ENCODE measurements around the gene UBASH3A. TPM values are rescaled to one million over a fixed set of nuclear protein-coding genes. Genes with fewer than 3 reads are reported as not detected.

Gene UBASH3A
- polyA plus RNA-seq, 2 of the 4 experiments (the other 2 are of a cell fraction): not detected

- ATAC-seq: no peak
- H3K4me1 ChIP-seq: no peaks in the 10 kb centered on the region
- no peak for TF ChIP-seq EHMT2 (IDR thresholded peaks at IDR 0.05; ENCODE audit: low read depth)
- TF ChIP-seq, protein P1, sequence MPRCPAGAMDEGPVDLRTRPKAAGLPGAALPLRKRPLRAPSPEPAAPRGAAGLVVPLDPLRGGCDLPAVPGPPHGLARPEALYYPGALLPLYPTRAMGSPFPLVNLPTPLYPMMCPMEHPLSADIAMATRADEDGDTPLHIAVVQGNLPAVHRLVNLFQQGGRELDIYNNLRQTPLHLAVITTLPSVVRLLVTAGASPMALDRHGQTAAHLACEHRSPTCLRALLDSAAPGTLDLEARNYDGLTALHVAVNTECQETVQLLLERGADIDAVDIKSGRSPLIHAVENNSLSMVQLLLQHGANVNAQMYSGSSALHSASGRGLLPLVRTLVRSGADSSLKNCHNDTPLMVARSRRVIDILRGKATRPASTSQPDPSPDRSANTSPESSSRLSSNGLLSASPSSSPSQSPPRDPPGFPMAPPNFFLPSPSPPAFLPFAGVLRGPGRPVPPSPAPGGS (IDR thresholded peaks at IDR 0.05): no peak
- no peak for TF ChIP-seq RARB (CRISPR knock-in tag; IDR thresholded peaks at IDR 0.05)
- TF ChIP-seq BHLHE40 (IDR thresholded peaks at IDR 0.05; ENCODE audit: low read depth, low read length): no peak
- no peak for TF ChIP-seq CEBPB (IDR thresholded peaks at IDR 0.05)
- TF ChIP-seq, protein P2, sequence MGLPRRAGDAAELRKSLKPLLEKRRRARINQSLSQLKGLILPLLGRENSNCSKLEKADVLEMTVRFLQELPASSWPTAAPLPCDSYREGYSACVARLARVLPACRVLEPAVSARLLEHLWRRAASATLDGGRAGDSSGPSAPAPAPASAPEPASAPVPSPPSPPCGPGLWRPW (IDR thresholded peaks at IDR 0.05): no peak
- TF ChIP-seq SREBF2 (IDR thresholded peaks at IDR 0.05): no peak
- TF ChIP-seq, protein P3, sequence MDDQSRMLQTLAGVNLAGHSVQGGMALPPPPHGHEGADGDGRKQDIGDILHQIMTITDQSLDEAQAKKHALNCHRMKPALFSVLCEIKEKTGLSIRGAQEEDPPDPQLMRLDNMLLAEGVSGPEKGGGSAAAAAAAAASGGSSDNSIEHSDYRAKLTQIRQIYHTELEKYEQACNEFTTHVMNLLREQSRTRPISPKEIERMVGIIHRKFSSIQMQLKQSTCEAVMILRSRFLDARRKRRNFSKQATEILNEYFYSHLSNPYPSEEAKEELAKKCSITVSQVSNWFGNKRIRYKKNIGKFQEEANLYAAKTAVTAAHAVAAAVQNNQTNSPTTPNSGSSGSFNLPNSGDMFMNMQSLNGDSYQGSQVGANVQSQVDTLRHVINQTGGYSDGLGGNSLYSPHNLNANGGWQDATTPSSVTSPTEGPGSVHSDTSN (IDR thresholded peaks at IDR 0.05): no peak
- TF ChIP-seq, protein P4, sequence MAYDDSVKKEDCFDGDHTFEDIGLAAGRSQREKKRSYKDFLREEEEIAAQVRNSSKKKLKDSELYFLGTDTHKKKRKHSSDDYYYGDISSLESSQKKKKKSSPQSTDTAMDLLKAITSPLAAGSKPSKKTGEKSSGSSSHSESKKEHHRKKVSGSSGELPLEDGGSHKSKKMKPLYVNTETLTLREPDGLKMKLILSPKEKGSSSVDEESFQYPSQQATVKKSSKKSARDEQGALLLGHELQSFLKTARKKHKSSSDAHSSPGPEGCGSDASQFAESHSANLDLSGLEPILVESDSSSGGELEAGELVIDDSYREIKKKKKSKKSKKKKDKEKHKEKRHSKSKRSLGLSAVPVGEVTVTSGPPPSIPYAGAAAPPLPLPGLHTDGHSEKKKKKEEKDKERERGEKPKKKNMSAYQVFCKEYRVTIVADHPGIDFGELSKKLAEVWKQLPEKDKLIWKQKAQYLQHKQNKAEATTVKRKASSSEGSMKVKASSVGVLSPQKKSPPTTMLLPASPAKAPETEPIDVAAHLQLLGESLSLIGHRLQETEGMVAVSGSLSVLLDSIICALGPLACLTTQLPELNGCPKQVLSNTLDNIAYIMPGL (CRISPR knock-in tag; IDR thresholded peaks at IDR 0.05; ENCODE audit: borderline replicate concordance): no peak
- TF ChIP-seq EP300 (IDR thresholded peaks at IDR 0.05): no peak
- 54% methylated on average over 7 of the region's 7 CpGs for WGBS (ENCODE audit: missing lambda C conversion rate)
- no peaks in the 10 kb centered on the region for H3K9me3 ChIP-seq
- no peak overlapping the region for H3K4me3 ChIP-seq
- no peak for FAIRE-seq
- CTCF ChIA-PET: no interaction called here
- DNase-seq (ENCODE audit: low read depth in 1 of 2, low spot score in 1 of 2): no peak
- POLR2A ChIA-PET: no interaction called here
- no peak overlapping the region for H3K27ac ChIP-seq
- H3K4me2 ChIP-seq: no peak overlapping the region
Observed at GRCh38 chr21:42426424-42426823, 22.7 kb downstream of the UBASH3A start.

GRCh38 chr21:42426876-42427480 is 23.3 kb downstream of the UBASH3A start:
- Histone ChIP-seq H3K4me2 (no peak overlapping the region), H3K4me1 (no peaks in the 10 kb centered on the region), H3K9me3 (no peaks in the 10 kb centered on the region), H3K4me3 (no peak overlapping the region), H3K27ac (no peak overlapping the region)
- no peak for FAIRE-seq
- no peak for DNase-seq (ENCODE audit: low read depth in 1 of 2, low spot score in 1 of 2)
- TF ChIP-seq TP53 (CRISPR knock-in tag; IDR thresholded peaks at IDR 0.05) (no peak), REST (IDR thresholded peaks at IDR 0.05) (no peak), MAZ (IDR thresholded peaks at IDR 0.05; ENCODE audit: borderline replicate concordance, low read depth, low read length) (no peak), NR3C1 (IDR thresholded peaks at IDR 0.05) (no peak), USF2 (IDR thresholded peaks at IDR 0.05) (no peak), EHMT2 (IDR thresholded peaks at IDR 0.05; ENCODE audit: low read depth) (no peak), CBX2 (IDR thresholded peaks at IDR 0.05; ENCODE audit: borderline replicate concordance, low read depth) (no peak), JUN (IDR thresholded peaks at IDR 0.05) (no peak), MYC (IDR thresholded peaks at IDR 0.05; ENCODE audit: borderline replicate concordance, low read length) (no peak), HOXB5 (CRISPR knock-in tag; IDR thresholded peaks at IDR 0.05) (no peak), POLR2AphosphoS2 (conservative IDR thresholded peaks at IDR 0.05; ENCODE audit: low read length) (no peak)
- ChIA-PET CTCF (no interaction called here), POLR2A (no interaction called here)
- no peak for ATAC-seq
- 43% methylated on average over 6 of the region's 10 CpGs for WGBS (ENCODE audit: missing lambda C conversion rate)

Data from A549 (cell line).